Measurements from ENCODE around the gene SLC12A1.

The SLC12A1 gene

DNA sequence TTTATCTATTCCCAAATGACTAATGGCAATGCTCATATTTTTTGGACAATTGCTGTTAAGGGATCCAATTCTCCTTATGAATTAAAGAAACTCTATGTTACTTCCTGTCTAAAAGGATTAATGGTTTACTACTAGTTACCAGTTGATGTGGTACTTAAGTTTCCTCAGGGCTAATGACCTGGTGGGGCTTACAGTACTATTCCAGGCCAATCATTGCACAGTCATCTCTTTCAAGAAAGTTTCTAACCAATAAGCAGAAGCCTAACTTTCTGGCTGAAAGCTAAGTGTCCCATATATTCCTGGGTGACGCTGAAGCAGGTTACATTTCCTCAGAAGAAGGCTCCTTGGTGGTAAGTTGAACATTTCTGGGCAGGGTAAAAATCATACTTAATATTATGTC lies at the start of gene SLC12A1:
Gene SLC12A1 (plus strand): TSS at position 322 of the 400 bp plus-strand sequence. CDS start 1,418 bp downstream, outside the sequence.
- DNase-seq (ENCODE audit: low spot score) = peak; percentile 48

DNA sequence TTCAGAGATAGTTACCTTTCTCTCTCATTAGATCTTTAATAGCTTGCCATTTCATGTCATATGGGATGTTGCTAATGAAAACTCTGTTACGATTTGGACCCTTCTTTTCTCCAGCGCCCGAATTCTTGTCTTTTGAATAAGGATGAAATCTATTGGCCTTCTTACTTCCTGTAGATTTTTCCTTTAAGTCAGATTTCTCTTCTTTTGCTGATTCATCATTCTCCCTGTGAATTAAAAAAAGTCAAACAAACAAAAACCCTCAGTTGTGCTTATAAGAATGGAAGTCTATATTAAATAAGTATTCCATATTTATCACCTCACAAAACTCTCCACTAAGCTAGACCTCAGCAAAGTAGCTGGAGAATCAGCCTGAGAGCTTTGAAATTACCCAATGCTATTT lies 37.5 kb upstream of the SLC12A1 start:
- DNase-seq (ENCODE audit: low spot score) = no peak

DNA sequence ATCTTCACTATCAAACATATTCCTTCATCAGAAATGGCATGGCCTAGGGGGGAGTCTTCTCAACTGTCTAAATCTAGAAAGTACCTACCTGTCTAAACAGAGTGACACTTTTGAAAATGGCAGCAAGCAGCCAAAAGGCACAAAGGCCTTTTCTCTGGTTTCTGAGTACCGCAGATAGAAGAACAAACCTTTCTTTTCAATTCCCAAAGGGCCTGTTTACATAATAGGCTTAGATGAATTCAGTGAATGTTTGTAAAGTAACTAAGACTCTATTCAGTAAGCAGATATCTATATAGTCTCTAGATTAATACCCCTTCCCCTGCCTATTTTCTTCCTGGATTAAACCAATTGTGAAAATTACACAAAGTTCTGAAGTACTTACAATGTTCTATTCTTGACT lies 35.1 kb upstream of the SLC12A1 start:
- no peak for DNase-seq (ENCODE audit: low spot score)

DNA sequence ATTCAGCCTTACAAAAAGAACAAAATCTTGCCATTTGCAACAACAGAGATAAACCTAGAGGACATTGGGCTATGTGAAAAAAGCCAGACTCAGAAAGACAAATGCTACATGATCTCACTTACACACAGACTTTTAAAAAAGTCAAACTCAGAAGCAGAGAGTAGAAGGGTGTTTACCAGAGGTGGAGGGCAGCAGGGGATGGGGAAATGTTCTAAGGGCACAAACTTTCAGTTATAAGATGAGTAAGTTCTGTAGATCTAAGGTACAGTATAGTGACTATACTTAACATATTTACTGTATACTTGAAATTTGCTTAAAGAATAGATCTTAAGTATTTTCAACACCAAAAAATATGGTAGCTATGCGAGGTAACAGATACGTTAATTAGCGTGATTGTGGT lies 31.0 kb upstream of the SLC12A1 start:
- DNase-seq (ENCODE audit: low spot score) = no peak

- peak; percentile 12 for DNase-seq (ENCODE audit: low spot score)
Measured at GRCh38 chr15:48176112-48176511, 30.0 kb upstream of the SLC12A1 start.

GRCh38 chr15:48176957-48177356 lies 29.1 kb upstream of the SLC12A1 start:
- peak; percentile 62 for DNase-seq (ENCODE audit: low spot score)

DNA sequence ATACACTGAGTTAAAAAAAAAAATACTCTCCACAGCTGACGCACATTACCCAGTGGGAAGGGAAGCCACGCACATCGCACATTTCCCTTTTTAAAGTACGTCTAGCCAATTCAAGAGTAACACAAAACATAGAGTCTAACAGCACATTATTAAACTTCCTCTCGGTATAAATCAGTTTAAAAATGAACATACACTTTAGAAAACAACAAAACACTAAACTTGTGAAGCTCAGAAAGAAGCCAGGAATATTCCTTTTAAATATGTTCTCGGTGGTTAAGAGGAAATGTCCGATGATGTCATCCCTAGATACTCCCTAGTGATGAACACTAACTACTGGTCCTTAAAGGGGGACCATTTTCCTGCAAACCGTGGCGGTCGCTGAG lies 28.7 kb upstream of the SLC12A1 start:
- DNase-seq (ENCODE audit: low spot score) = peak; percentile 80

DNA sequence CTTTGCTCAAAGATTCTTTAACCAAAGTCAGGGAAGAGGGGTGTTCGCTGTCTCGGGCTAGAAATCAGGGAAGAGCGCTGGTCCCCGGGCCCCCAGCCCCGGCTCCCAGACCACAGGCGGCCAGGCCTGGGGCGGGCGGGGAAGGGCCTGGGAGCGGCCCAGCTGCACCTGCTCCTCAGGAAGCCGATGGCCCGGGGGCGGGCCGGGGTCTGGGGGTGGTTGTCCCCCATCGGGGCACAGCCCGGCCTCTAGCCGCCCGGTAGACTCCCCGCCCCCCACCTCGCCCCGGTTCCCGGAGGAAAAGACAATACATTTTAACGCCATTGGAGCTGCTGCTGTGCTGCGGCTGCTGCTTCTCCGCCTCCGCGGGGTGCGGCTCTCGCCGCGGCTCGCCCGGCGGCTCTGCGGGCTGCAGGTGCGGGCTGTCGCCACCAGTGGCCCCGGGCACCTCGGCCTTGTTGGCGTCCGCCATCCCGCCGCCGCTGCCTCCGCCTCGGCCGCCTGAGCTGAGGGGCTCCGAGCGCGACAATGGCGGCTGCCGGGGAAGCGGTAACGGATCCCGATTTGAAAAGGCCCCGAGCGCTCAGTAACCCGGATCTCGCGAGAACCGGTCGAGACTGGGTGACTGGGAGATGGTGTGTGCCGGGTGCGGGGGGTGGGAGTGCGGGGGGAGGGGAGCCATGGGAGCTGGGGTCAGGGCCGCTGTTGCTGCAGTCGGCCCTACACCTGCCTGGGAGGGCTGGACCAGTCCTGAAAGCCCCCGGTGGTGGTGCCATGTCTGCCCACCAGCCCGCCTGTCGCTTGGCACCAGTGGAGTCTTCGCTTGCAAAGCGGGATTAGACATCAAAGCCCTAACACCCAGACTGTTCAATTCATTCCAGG lies 28.1 kb upstream of the SLC12A1 start, which contains the start of gene MYEF2:
Gene MYEF2 (minus strand): TSS at position 530 of the 882 bp plus-strand sequence. CDS start 58 bp downstream, at position 472.
- peak; percentile 85 for DNase-seq (ENCODE audit: low spot score)

- DNase-seq (ENCODE audit: low spot score) = no peak
Measured at GRCh38 chr15:48178648-48178931, 27.5 kb upstream of the SLC12A1 start.

DNA sequence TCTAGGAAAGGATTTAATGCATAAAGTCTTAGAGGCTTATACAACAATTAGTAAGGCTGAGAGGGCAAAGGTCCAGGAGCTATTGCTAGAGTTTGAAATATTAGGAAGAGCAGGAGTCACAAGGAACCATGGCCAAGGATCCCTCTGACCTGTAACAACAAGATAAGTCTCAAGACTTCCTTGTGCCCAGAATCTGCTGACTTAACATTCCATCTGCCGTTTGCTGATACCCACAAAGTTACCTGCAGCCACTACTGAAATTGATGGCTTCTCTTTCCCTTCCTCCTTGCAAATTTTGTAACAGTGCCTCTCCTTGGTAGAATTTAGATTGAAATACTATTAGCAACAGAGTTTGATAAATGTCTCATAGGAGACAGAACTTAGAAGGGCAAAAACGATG lies 23.4 kb upstream of the SLC12A1 start:
- no peak for DNase-seq (ENCODE audit: low spot score)

GRCh38 chr15:48185529-48185928 lies 20.6 kb upstream of the SLC12A1 start:
- DNase-seq (ENCODE audit: low spot score) = no peak

- DNase-seq (ENCODE audit: low spot score) = no peak
Measured at GRCh38 chr15:48186271-48186670, 19.8 kb upstream of the SLC12A1 start.

- peak; percentile 72 for DNase-seq (ENCODE audit: low spot score)
Measured at GRCh38 chr15:48190932-48191573, 15.0 kb upstream of the SLC12A1 start.

DNA sequence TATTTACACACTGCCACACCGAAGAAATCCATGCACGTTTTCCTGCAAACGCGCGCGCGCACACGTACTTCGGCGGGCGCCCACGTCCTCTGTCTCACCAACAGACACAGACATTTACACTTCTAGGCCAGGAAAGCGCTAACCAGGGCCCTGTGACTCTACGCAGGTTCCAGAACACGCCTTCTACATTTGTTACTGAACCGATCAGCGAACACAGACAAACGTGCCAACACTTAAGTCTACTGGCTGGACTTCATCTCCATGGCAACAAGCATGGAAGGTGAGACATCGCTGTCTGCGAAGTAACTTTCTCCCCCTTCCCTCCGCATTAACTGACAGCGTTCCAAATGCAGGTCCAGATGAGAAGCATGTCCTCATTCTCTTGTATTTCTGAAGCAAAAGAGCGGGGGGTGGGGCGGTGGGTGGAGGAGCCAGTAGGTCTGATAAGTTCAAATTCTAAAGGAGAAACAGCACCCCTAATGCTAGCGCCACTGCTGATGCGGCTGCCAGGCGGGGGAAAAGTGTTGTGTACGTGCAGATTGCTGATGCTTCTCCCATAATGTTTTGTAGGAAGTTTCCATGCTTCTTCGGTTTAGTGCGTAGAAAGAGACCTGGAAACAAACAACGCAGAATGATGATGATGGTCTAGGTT lies 14.4 kb upstream of the SLC12A1 start, which contains the start of gene CTXN2:
Gene CTXN2 (plus strand): TSS at position 92 of the 652 bp plus-strand sequence. CDS start 9,636 bp downstream, outside the sequence.
- peak; percentile 32 for DNase-seq (ENCODE audit: low spot score)

GRCh38 chr15:48202068-48202467 lies 4.0 kb upstream of the SLC12A1 start:
- no peak for DNase-seq (ENCODE audit: low spot score)

DNA sequence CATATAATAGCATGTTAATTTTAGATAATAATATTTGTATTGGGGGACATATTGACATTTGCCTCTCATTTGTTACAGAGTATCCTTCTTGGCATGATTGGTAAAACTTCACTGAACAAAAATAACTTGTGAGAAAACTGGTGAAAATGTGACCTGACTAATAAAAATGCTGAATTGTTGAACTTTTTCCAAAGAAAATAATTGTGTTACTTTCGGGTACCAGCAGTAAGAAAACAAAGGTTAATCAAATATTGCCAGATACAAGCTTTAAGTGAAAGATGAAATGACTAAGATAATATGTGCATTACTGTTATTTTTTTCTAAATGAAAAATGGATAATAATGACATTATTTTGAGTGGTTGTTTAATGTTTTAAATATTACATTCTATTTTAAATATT lies 15.2 kb downstream of the SLC12A1 start:
- no peak for DNase-seq (ENCODE audit: low spot score)

DNA sequence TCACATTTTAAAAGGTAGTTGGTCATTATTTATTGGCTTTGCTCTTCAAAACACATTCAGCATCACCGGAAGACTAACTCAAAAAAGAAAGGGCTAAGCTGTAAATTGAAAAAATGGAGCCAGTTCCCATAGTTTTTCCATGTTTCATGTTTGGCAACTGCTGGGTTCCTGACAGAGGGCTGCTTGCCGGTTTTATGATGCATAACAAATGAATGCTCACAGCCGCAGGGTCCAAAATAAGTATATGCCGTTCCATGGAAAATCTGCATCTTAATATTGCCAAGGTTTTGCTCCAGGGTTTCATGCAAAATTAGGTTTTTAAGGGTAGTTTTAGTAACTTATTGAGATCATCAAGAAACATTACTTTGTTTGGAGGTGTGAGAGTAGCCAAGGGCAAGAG lies 15.8 kb downstream of the SLC12A1 start:
- peak; percentile 15 for DNase-seq (ENCODE audit: low spot score)

DNA sequence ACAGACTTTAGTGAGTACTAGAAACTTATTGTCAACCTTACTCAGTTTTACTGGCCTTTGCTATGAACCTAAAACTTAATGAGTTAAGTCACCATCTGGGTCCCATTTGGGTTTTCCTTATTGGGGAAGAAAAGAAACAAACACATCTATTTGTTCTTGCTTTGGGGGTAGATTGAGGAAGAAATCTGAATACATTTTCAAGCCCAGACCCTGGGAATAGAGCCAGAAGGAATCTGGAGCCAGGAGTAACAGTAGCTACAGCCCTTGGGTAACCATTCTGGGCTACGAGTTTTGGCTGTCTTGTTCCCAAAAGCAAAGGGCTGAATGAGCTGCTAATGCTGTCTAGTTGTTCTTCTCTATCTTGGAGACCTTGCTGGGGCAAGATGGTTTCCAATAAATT lies 16.5 kb downstream of the SLC12A1 start:
- DNase-seq (ENCODE audit: low spot score) = no peak

- no peak for DNase-seq (ENCODE audit: low spot score)
Measured at GRCh38 chr15:48225771-48226170, 19.7 kb downstream of the SLC12A1 start.

- DNase-seq (ENCODE audit: low spot score) = no peak
Measured at GRCh38 chr15:48230498-48230897, 24.4 kb downstream of the SLC12A1 start.

- DNase-seq (ENCODE audit: low spot score) = no peak
Measured at GRCh38 chr15:48233246-48233645, 27.1 kb downstream of the SLC12A1 start.

DNA sequence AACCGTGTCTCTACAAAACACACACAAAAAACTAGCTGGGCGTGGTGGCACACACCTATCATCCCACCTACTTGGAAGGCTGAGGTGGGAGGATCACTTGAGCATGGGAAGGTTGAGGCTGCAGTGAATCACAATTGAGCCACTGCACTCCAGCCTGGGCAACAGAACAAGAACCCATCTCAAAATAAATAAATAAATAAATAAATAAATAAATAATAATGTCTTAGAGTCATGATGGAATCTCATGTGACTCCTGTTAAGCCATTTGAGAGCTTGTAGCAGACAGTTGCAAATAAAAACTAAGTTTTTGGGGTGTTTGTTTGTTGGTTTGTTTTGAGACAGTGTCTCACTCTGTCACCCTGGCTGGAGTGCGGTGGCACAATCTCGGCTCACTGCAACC lies 33.2 kb downstream of the SLC12A1 start:
- no peak for DNase-seq (ENCODE audit: low spot score)

DNA sequence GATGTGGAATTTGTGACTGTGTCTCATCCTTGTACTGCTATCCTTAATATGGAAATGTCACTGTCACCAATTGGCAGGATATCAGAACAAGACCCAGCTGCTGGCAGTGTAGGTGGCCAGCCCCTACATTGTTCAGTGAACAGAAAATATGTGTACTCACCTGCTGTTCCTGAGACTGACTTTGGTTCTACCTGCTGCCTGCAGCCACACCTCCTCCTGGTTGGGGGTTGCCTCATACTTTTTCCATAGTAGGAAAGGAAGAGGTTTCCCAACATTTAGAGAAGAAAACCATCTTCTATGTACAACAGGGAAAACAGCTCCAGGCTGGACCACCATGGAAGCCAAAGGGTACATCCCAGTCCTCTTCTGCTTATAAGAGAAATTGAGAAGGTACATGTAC lies 35.9 kb downstream of the SLC12A1 start:
- DNase-seq (ENCODE audit: low spot score) = no peak
